HG02852 (cell line): ENCODE results near the gene PLCH1.

Experiments
- ATAC-seq: cut with Tn5 transposase; IDR thresholded peaks from one replicate; pipeline ENCODE4 v1.9.1; 2021; ENCODE audit warnings: mild to moderate bottlenecking, moderate library complexity; ENCODE audit not compliant: unreplicated experiment

PLCH1 gene

DNA sequence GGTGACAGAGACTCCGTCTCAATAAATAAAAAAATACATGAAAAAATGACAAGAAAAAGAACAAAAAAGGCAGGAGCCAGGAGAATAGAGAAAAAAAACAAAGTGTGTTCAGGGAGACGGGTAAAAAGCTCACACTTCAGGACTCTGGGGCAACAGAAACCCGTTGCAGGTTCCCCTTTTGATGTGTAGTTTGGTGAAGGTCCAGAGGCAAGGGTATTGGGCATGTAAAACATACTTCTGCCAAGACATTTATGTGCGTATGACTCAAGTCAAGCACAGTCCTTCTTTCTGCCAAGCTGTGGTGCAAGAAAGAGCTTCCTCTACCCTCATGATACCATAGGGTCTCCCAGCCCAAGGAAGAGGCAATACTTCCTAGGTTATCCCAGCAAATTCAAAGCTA lies 418.0 kb downstream of the PLCH1 start:
- ATAC-seq, result no peak

- ATAC-seq, result no peak
Measured at GRCh38 chr3:155326244-155326643, 418.6 kb downstream of the PLCH1 start.
